CD4-positive, alpha-beta T cell treated with Interleukin-4 for 4 hours (primary cell): Measurements from ENCODE around the gene DMRTB1.

ENCODE experiments used
- DNase-seq: peaks from one replicate; pipeline ENCODE4 v3.0.0-alpha.2; 2020

The DMRTB1 gene

GRCh38 chr1:53495633-53496345 lies 36.6 kb downstream of the DMRTB1 start:
- no peak for DNase-seq

- DNase-seq: no peak
Observed at GRCh38 chr1:53498555-53499131, 39.4 kb downstream of the DMRTB1 start.

GRCh38 chr1:53499257-53500203 lies 40.3 kb downstream of the DMRTB1 start:
- no peak for DNase-seq

- DNase-seq: no peak
Observed at GRCh38 chr1:53500204-53501064, 41.2 kb downstream of the DMRTB1 start.

- no peak for DNase-seq
Observed at GRCh38 chr1:53501065-53502005, 42.1 kb downstream of the DMRTB1 start.

GRCh38 chr1:53502641-53503432 lies 43.6 kb downstream of the DMRTB1 start:
- DNase-seq: no peak

- DNase-seq: no peak
Observed at GRCh38 chr1:53503433-53504217, 44.4 kb downstream of the DMRTB1 start.

GRCh38 chr1:53504901-53505300 lies 45.7 kb downstream of the DMRTB1 start:
- DNase-seq: no peak

- DNase-seq: no peak
Observed at GRCh38 chr1:53505401-53505800, 46.2 kb downstream of the DMRTB1 start.

GRCh38 chr1:53505891-53506290 lies 46.7 kb downstream of the DMRTB1 start:
- DNase-seq: no peak

- no peak for DNase-seq
Observed at GRCh38 chr1:53506355-53507050, 47.3 kb downstream of the DMRTB1 start.

GRCh38 chr1:53507116-53507820 lies 48.1 kb downstream of the DMRTB1 start:
- no peak for DNase-seq

GRCh38 chr1:53508056-53508990 lies 49.1 kb downstream of the DMRTB1 start:
- no peak for DNase-seq

- DNase-seq: no peak
Observed at GRCh38 chr1:53508991-53509666, 49.9 kb downstream of the DMRTB1 start.

- DNase-seq: no peak
Observed at GRCh38 chr1:53509775-53510174, 50.6 kb downstream of the DMRTB1 start.

GRCh38 chr1:53510215-53510614 lies 51.0 kb downstream of the DMRTB1 start:
- DNase-seq: no peak
